SK-N-SH treated with all-trans-retinoic acid at 6 μM for 48 hours (cell line): ENCODE measurements around the gene TTC39A.

Experiments used
- ARNTL ChIP-seq: fragments of 450-650 bp; formaldehyde crosslinking; IDR thresholded peaks from 2 replicates; pipeline ENCODE4 v1.5.0; 2020; ENCODE audit warnings: low read depth, mild to moderate bottlenecking, moderate library complexity, borderline replicate concordance
- CREB5 ChIP-seq: fragments of 250-450 bp; sonication (Bioruptor Pico); IDR thresholded peaks from 2 replicates; pipeline ENCODE4 v1.5.1; 2020; ENCODE audit warnings: low read depth, mild to moderate bottlenecking, moderate library complexity
- PATZ1 ChIP-seq: fragments of 250-450 bp; sonication (Bioruptor Pico); IDR thresholded peaks from 2 replicates; pipeline ENCODE4 v1.8.0; 2020; ENCODE audit warnings: mild to moderate bottlenecking, moderate library complexity, borderline replicate concordance
- PPARA ChIP-seq: fragments of 250-450 bp; sonication (Bioruptor Pico); IDR thresholded peaks from 2 replicates; pipeline ENCODE4 v1.5.0; 2020; ENCODE audit warnings: mild to moderate bottlenecking, borderline replicate concordance
- RARB ChIP-seq: fragments of 250-450 bp; sonication (Bioruptor Pico); IDR thresholded peaks from 2 replicates; pipeline ENCODE4 v1.8.0; 2021; ENCODE audit warnings: mild to moderate bottlenecking, moderate library complexity
- ZFP3 ChIP-seq: fragments of 250-450 bp; sonication (Bioruptor Pico); IDR thresholded peaks from 2 replicates; pipeline ENCODE4 v1.5.0; 2020; ENCODE audit warnings: mild to moderate bottlenecking, moderate library complexity
- ZFP30 ChIP-seq: fragments of 450-650 bp; formaldehyde crosslinking; IDR thresholded peaks from 2 replicates; pipeline ENCODE4 v1.5.0; 2022; ENCODE audit warnings: mild to moderate bottlenecking, moderate library complexity
- ZNF565 ChIP-seq: fragments of 450-650 bp; formaldehyde crosslinking; conservative IDR thresholded peaks from 2 replicates; pipeline ENCODE4 v1.5.0; 2020; ENCODE audit warnings: low read depth, mild to moderate bottlenecking, moderate library complexity
- ZNF8 ChIP-seq: fragments of 450-650 bp; formaldehyde crosslinking; IDR thresholded peaks from 2 replicates; pipeline ENCODE4 v1.5.0; 2020; ENCODE audit warnings: mild to moderate bottlenecking, moderate library complexity

- TF ChIP-seq PATZ1 (no peak), ZFP3 (CRISPR knock-in tag) (no peak), ARNTL (CRISPR knock-in tag) (no peak), CREB5 (no peak), ZFP30 (no peak), RARB (CRISPR knock-in tag) (no peak), ZNF565 (no peak), ZNF8 (CRISPR knock-in tag) (no peak), PPARA (CRISPR knock-in tag) (no peak)
Observed at GRCh38 chr1:51242546-51242945, 87.8 kb downstream of the TTC39A start.
